Mesenchymal stem cell (in vitro differentiated cells and primary cell): ENCODE results near the gene MAP2K5.

ENCODE experiments used
- DNase-seq: peaks from one replicate; pipeline ENCODE4 v3.0.0-alpha.2; 2013
- H2AFZ ChIP-seq: one replicate; pipeline ENCODE4 v1.6.1; 2013; ENCODE audit warnings: low read depth, mild to moderate bottlenecking, control low read depth, inconsistent platforms, low read length, moderate library complexity
- H2AK5ac ChIP-seq: 2 replicates; pipeline ENCODE4 v1.6.1; 2013; ENCODE audit warnings: low read length, moderate library complexity, mild to moderate bottlenecking, inconsistent platforms; ENCODE audit not compliant: severe bottlenecking
- H2BK120ac ChIP-seq: one replicate; pipeline ENCODE4 v1.6.1; 2013; ENCODE audit warnings: low read depth, mild to moderate bottlenecking, inconsistent platforms, low read length, moderate library complexity
- H2BK12ac ChIP-seq, 2 experiments: one replicate each; pipeline ENCODE4 v1.6.1; 2013; ENCODE audit warnings: inconsistent platforms in 2 of 2, low read length in 2 of 2, mild to moderate bottlenecking in 2 of 2, moderate library complexity in 2 of 2, control low read depth in 1 of 2
- H2BK15ac ChIP-seq: one replicate; pipeline ENCODE4 v1.6.1; 2013; ENCODE audit warnings: mild to moderate bottlenecking, low read depth, inconsistent platforms; ENCODE audit not compliant: poor library complexity, severe bottlenecking
- H2BK5ac ChIP-seq: 2 replicates; pipeline ENCODE4 v1.6.1; 2013; ENCODE audit warnings: low read depth, mild to moderate bottlenecking, low read length, control low read depth, inconsistent platforms; ENCODE audit not compliant: poor library complexity, severe bottlenecking
- H3K14ac ChIP-seq, 2 experiments: one replicate each; pipeline ENCODE4 v1.6.1; 2013; ENCODE audit warnings: inconsistent platforms in 2 of 2, low read length in 2 of 2, control low read depth in 1 of 2, mild to moderate bottlenecking in 1 of 2, moderate library complexity in 1 of 2
- H3K18ac ChIP-seq, 2 experiments: one replicate each; pipeline ENCODE4 v1.6.1; 2013; ENCODE audit warnings: inconsistent platforms in 2 of 2, low read length in 2 of 2, control low read depth in 1 of 2, low read depth in 1 of 2, mild to moderate bottlenecking in 1 of 2
- H3K23ac ChIP-seq, 2 experiments: one replicate each; pipeline ENCODE4 v1.6.1; 2013; ENCODE audit warnings: inconsistent platforms in 2 of 2, low read length in 2 of 2, mild to moderate bottlenecking in 2 of 2, moderate library complexity in 2 of 2, control low read depth in 1 of 2
- H3K27ac ChIP-seq: 2 replicates; pipeline ENCODE4 v1.5.1; 2013; ENCODE audit warnings: mild to moderate bottlenecking, moderate library complexity, low read length, control low read depth, inconsistent platforms; ENCODE audit not compliant: poor library complexity, severe bottlenecking
- H3K27me3 ChIP-seq, 2 experiments: 2 replicates each; pipeline versions ENCODE4 v1.6.1 to v1.7.0; 2013; ENCODE audit warnings: low read length in 2 of 2, mild to moderate bottlenecking in 2 of 2, moderate library complexity in 2 of 2, control low read depth in 1 of 2, inconsistent platforms in 1 of 2; ENCODE audit not compliant: control insufficient read depth in 1 of 2, insufficient read depth in 1 of 2
- H3K36me3 ChIP-seq, 2 experiments: 2 replicates each; pipeline versions ENCODE4 v1.6.1 to v1.7.0; 2013; ENCODE audit warnings: low read length in 2 of 2, control low read depth in 1 of 2, inconsistent platforms in 1 of 2, low read depth in 1 of 2, mild to moderate bottlenecking in 1 of 2; ENCODE audit not compliant: insufficient read depth in 2 of 2, control insufficient read depth in 1 of 2
- H3K4ac ChIP-seq, 2 experiments: one replicate each; pipeline ENCODE4 v1.6.1; 2013; ENCODE audit warnings: inconsistent platforms in 2 of 2, low read length in 2 of 2, mild to moderate bottlenecking in 2 of 2, moderate library complexity in 2 of 2, control low read depth in 1 of 2, low read depth in 1 of 2
- H3K4me1 ChIP-seq: 2 replicates; pipeline ENCODE4 v1.6.1; 2013; ENCODE audit warnings: low read depth, low read length, control low read depth; ENCODE audit not compliant: control insufficient read depth, insufficient read depth
- H3K4me2 ChIP-seq: 2 replicates; pipeline ENCODE4 v1.6.1; 2013; ENCODE audit warnings: low read length, mild to moderate bottlenecking, inconsistent platforms; ENCODE audit not compliant: poor library complexity, severe bottlenecking
- H3K4me3 ChIP-seq, 2 experiments: 2 replicates each; pipeline versions ENCODE4 v1.5.1 to v1.7.0; 2013; ENCODE audit warnings: low read length in 2 of 2, mild to moderate bottlenecking in 2 of 2, control low read depth in 1 of 2, low read depth in 1 of 2; ENCODE audit not compliant: insufficient read depth in 1 of 2
- H3K79me1 ChIP-seq: replicated peaks from 2 replicates; pipeline ENCODE4 v1.6.1; 2013; ENCODE audit warnings: mild to moderate bottlenecking, control low read depth, low read length, inconsistent platforms; ENCODE audit not compliant: poor library complexity, severe bottlenecking
- H3K9ac ChIP-seq: 2 replicates; pipeline ENCODE4 v1.7.0; 2013; ENCODE audit warnings: mild to moderate bottlenecking, low read length, moderate library complexity
- H3K9me3 ChIP-seq: 2 replicates; pipeline ENCODE4 v1.7.0; 2013; ENCODE audit warnings: mild to moderate bottlenecking, low read length; ENCODE audit not compliant: control insufficient read depth
- H4K8ac ChIP-seq: one replicate; pipeline ENCODE4 v1.6.1; 2013; ENCODE audit warnings: inconsistent platforms, mild to moderate bottlenecking, low read length, moderate library complexity
- H4K91ac ChIP-seq: one replicate; pipeline ENCODE4 v1.6.1; 2013; ENCODE audit warnings: mild to moderate bottlenecking, low read length, inconsistent platforms
- WGBS: methylation state at CpG from one replicate; pipeline ENCODE4 v1.1.7; 2013; ENCODE audit warnings: mixed read lengths; 5-methylcytosine and 5-hydroxymethylcytosine counted together

The MAP2K5 gene

DNA sequence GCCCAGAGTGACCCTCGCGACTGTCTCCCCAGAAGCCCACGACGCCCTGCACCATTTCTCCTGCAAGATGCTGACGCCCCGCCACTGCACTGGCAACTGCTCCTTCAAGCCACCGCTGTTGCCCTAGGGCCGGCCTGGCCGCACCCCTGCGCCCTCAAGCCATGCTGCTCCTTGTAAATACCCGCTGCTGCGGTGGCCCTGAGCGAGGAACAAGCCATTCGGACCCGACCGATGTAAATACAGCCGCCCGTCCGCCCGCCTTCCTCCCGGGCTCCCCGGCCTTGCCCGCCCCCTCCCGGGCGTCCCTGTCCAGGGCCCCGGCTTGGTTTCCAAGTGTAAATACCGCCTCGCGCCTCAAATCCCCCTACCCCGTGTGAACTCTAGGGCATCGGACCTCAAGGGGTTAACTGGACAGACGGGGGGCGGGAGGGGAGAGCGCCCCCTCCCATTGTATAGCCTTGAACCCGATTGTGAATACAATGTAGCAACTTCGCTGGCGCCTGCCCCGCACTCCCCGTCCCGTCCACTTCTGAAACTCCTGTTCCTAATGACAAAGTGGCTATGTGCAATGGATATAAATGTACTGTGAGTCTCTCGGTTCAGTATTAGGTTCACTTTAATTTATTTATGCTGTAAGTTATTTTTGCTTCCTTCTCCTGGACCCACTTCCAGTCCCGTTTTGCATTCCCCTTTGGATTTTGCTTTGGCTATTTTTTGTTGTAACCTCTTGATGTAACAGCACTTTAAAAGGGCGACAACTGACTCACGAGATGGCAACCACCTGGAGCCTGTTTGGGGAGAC lies 291.4 kb downstream of the MAP2K5 start:
- Histone ChIP-seq H3K18ac (no peak overlapping the region), H3K4me3 (peak overlapping the region in 1 of 2 experiments; percentile 67), H2BK12ac (no peak overlapping the region), H2AFZ (no peak overlapping the region), H3K79me1 (no peaks in the 10 kb centered on the region), H3K23ac (peak overlapping the region in 1 of 2 experiments; percentile 100), H3K4me2 (peak overlapping the region; percentile 77), H4K91ac (no peak overlapping the region), H3K14ac (no peak overlapping the region), H2BK120ac (no peak overlapping the region), H3K36me3 (no peaks in the 10 kb centered on the region), H3K27ac (no peak overlapping the region), H3K9ac (peak overlapping the region; percentile 22), H3K9me3 (no peaks in the 10 kb centered on the region), H3K4ac (no peak overlapping the region), H2BK5ac (no peak overlapping the region), H2BK15ac (no peak overlapping the region), H4K8ac (no peak overlapping the region), H3K27me3 (peaks cover 81 to 86% of the 10 kb centered on the region in 2 experiments), H3K4me1 (peaks cover 23% of the 10 kb centered on the region), H2AK5ac (no peak overlapping the region)
- 1% methylated on average over 38 of the region's 44 CpGs for WGBS
- peak; percentile 50 for DNase-seq

GRCh38 chr15:67834581-67835296 lies 292.2 kb downstream of the MAP2K5 start:
- Histone ChIP-seq H2BK5ac (no peak overlapping the region), H3K9me3 (no peaks in the 10 kb centered on the region), H2AK5ac (no peak overlapping the region), H3K27ac (no peak overlapping the region), H3K9ac (peak overlapping the region; percentile 11), H2BK120ac (no peak overlapping the region), H3K4ac (no peak overlapping the region), H2BK12ac (no peak overlapping the region), H3K27me3 (peaks cover 73 to 77% of the 10 kb centered on the region in 2 experiments), H3K4me1 (peaks cover 23% of the 10 kb centered on the region), H3K14ac (no peak overlapping the region), H3K36me3 (no peaks in the 10 kb centered on the region), H3K18ac (no peak overlapping the region), H3K79me1 (no peaks in the 10 kb centered on the region), H4K91ac (no peak overlapping the region), H3K4me3 (peak overlapping the region in 1 of 2 experiments; percentile 70), H2AFZ (no peak overlapping the region), H4K8ac (no peak overlapping the region), H3K4me2 (peak overlapping the region; percentile 8), H3K23ac (peak overlapping the region in 1 of 2 experiments; percentile 14), H2BK15ac (no peak overlapping the region)
- 8% methylated on average over 57 of the region's 59 CpGs for WGBS
- no peak for DNase-seq

- 14% methylated on average over 59 of the region's 59 CpGs for WGBS
These were observed 293.0 kb downstream of the MAP2K5 start for GRCh38 chr15:67835297-67836133.

More at GRCh38 chr15:67835297-67836133, 293.0 kb downstream of the MAP2K5 start:
- Histone ChIP-seq H3K36me3 (no peaks in the 10 kb centered on the region), H2BK15ac (peak overlapping the region; percentile 31), H3K18ac (no peak overlapping the region), H3K4ac (no peak overlapping the region), H3K23ac (peak overlapping the region in 1 of 2 experiments; percentile 14), H3K4me3 (peak overlapping the region in 1 of 2 experiments; percentile 70), H2AK5ac (no peak overlapping the region), H3K27ac (no peak overlapping the region), H3K9ac (peak overlapping the region; percentile 79), H2AFZ (no peak overlapping the region), H4K91ac (no peak overlapping the region), H3K14ac (no peak overlapping the region), H3K27me3 (peaks cover 65 to 70% of the 10 kb centered on the region in 2 experiments), H2BK5ac (no peak overlapping the region), H3K4me2 (peak overlapping the region; percentile 23), H2BK120ac (no peak overlapping the region), H3K9me3 (no peaks in the 10 kb centered on the region), H3K79me1 (no peaks in the 10 kb centered on the region), H3K4me1 (peaks cover 23% of the 10 kb centered on the region), H2BK12ac (no peak overlapping the region), H4K8ac (no peak overlapping the region)
- DNase-seq: no peak
